ENCODE measurements around the gene OR5L2. TPM values are rescaled to one million over a fixed set of nuclear protein-coding genes. Genes with fewer than 3 reads are reported as not detected.

Gene OR5L2
- not detected in 2 replicates for total RNA-seq

DNA sequence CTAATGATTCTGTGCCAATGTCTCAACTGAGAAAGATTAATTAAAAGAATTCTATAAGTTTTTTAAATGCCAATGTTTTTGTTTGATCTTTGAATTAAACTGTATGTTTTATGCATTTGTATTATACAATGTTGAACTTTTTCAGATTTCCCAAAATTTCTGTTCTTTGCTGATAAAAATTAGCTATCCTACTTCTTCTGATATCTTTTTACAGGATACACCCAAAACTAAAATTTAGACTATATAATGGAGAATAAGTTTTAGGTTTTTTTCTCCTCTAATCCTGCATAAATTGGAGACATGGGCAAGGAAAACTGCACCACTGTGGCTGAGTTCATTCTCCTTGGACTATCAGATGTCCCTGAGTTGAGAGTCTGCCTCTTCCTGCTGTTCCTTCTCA, at the start of gene OR5L2:
Gene OR5L2 (plus strand): TSS at position 301 of the 400 bp plus-strand sequence. CDS start 0 bp downstream, at position 301.
- H3K27me3 ChIP-seq (ENCODE audit: control insufficient read depth, insufficient read depth, low read length) = no peaks in the 10 kb centered on the region
- TF ChIP-seq, protein P1, sequence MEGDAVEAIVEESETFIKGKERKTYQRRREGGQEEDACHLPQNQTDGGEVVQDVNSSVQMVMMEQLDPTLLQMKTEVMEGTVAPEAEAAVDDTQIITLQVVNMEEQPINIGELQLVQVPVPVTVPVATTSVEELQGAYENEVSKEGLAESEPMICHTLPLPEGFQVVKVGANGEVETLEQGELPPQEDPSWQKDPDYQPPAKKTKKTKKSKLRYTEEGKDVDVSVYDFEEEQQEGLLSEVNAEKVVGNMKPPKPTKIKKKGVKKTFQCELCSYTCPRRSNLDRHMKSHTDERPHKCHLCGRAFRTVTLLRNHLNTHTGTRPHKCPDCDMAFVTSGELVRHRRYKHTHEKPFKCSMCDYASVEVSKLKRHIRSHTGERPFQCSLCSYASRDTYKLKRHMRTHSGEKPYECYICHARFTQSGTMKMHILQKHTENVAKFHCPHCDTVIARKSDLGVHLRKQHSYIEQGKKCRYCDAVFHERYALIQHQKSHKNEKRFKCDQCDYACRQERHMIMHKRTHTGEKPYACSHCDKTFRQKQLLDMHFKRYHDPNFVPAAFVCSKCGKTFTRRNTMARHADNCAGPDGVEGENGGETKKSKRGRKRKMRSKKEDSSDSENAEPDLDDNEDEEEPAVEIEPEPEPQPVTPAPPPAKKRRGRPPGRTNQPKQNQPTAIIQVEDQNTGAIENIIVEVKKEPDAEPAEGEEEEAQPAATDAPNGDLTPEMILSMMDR (IDR thresholded peaks at IDR 0.05; ENCODE audit: insufficient read depth, low read length, poor library complexity, severe bottlenecking) = no peak
- no peak within 1 kb of the TSS for H3K4me3 ChIP-seq (ENCODE audit: low read depth, low read length)
- no peak for DNase-seq (ENCODE audit: low read depth)
- H3K36me3 ChIP-seq (ENCODE audit: control insufficient read depth, insufficient read depth, low read length) = no peaks in the 10 kb centered on the region

DNA sequence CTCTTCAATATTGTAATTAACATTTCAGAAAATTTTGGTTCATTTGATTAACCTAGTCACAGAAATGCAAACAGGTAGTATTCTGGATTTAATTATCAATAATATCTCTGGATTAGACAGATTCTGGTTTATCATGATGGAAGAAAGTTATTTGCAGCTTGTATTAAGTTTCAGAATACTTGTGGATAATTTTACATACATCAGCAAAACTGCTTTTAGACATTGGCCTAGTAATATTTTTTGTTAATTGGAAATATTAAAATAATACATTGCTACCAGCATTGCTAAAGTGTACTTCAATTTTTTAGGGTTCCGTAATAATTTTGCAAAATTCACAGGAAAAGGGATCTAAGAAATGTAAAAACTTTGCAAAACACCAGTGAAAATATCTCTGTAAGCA, 35.4 kb upstream of the OR5L2 start:
- Histone ChIP-seq H3K36me3 (ENCODE audit: control insufficient read depth, insufficient read depth, low read length) (no peaks in the 10 kb centered on the region), H3K4me3 (ENCODE audit: low read depth, low read length) (no peak overlapping the region), H3K27me3 (ENCODE audit: control insufficient read depth, insufficient read depth, low read length) (no peaks in the 10 kb centered on the region)
- DNase-seq (ENCODE audit: low read depth) = no peak
- TF ChIP-seq, protein P1 (IDR thresholded peaks at IDR 0.05; ENCODE audit: insufficient read depth, low read length, poor library complexity, severe bottlenecking) = no peak

DNA sequence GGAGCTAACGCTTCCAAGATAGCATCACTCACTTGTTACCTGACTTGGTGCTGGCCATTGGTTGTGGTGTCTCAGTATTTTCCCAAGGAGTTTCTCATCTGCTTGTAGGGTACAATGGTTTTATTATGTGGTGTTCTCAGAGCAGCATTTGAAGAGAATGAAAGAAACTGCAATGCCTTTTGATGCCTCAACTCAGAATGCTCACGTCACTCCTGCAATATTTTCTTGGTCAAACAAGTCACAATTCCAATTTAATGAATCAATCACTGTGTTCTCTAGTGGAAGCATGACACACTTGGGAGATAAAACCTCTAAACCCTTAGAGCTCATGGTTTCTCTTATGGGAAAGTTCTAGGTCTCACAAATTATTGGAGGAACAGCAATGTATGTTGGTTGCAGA, 33.7 kb upstream of the OR5L2 start:
- TF ChIP-seq, protein P1 (IDR thresholded peaks at IDR 0.05; ENCODE audit: insufficient read depth, low read length, poor library complexity, severe bottlenecking) = no peak
- Histone ChIP-seq H3K4me3 (ENCODE audit: low read depth, low read length) (no peak overlapping the region), H3K27me3 (ENCODE audit: control insufficient read depth, insufficient read depth, low read length) (no peaks in the 10 kb centered on the region), H3K36me3 (ENCODE audit: control insufficient read depth, insufficient read depth, low read length) (no peaks in the 10 kb centered on the region)
- no peak for DNase-seq (ENCODE audit: low read depth)

DNA sequence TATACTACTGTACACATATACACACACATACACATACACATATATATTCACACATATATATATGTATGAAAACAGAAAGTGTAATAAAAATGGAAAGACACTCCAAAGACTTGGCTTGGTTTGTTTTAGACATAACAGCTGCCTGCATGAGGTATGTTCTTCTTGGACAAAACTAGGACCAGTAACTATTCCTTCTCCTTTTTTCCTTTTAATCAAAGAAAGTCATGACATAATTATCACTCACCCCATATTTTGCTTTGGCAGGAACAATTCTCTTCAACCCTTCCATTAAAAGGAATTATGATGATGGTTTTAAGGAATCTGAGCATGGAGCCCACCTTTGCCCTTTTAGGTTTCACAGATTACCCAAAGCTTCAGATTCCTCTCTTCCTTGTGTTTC, 31.8 kb upstream of the OR5L2 start, which contains the start of gene OR5D14:
Gene OR5D14 (plus strand): TSS at position 301 of the 400 bp plus-strand sequence. CDS start 0 bp downstream, at position 301.
- Histone ChIP-seq H3K4me3 (ENCODE audit: low read depth, low read length) (no peak within 1 kb of the TSS), H3K36me3 (ENCODE audit: control insufficient read depth, insufficient read depth, low read length) (no peaks in the 10 kb centered on the region), H3K27me3 (ENCODE audit: control insufficient read depth, insufficient read depth, low read length) (no peaks in the 10 kb centered on the region)
- TF ChIP-seq, protein P1 (IDR thresholded peaks at IDR 0.05; ENCODE audit: insufficient read depth, low read length, poor library complexity, severe bottlenecking) = no peak
- no peak for DNase-seq (ENCODE audit: low read depth)

DNA sequence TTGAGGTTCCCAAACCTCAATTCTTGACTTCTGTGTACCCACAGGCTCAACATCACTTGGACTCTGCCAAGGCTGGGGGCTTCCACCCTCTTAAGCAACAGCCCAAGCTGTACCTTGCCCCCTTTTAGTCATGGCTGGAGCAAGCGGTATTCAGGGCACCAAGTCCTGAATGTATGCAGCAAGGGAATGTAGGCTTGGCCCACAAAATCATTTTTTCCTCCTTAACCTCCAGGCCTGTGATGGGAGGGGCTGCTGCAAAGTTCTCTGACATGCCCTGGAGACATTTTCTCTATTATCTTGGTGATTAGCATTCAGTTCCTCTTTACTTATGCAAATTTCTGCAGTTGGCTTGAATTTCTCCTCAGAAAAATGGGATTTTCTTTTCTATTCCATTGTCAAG, 20.8 kb upstream of the OR5L2 start:
- TF ChIP-seq, protein P1 (IDR thresholded peaks at IDR 0.05; ENCODE audit: insufficient read depth, low read length, poor library complexity, severe bottlenecking) = no peak
- Histone ChIP-seq H3K27me3 (ENCODE audit: control insufficient read depth, insufficient read depth, low read length) (no peaks in the 10 kb centered on the region), H3K4me3 (ENCODE audit: low read depth, low read length) (no peak overlapping the region), H3K36me3 (ENCODE audit: control insufficient read depth, insufficient read depth, low read length) (no peaks in the 10 kb centered on the region)
- DNase-seq (ENCODE audit: low read depth) = no peak

DNA sequence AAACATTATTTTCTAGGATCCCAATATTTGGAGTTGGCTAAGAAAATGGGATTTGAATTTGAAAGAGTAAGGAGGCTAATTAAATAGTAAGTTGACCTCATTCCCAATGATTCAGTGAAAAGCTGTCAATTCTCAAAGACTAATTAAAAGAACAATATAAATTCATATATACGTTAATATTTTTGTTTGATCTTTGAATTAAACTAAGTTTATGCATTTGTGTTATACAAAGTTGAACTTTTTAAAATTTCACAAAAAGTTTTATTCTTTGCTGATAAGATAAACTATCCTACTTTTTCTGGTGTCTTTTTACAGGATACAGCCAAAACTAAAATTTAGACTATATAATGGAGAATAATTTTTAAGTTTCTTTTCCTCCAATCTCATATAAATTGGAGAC, 16.0 kb upstream of the OR5L2 start, which contains the start of gene OR5L1:
Gene OR5L1 (plus strand): TSS at position 301 of the 400 bp plus-strand sequence. CDS start 100 bp downstream, outside the sequence.
- H3K36me3 ChIP-seq (ENCODE audit: control insufficient read depth, insufficient read depth, low read length) = no peaks in the 10 kb centered on the region
- DNase-seq (ENCODE audit: low read depth) = no peak
- no peak within 1 kb of the TSS for H3K4me3 ChIP-seq (ENCODE audit: low read depth, low read length)
- TF ChIP-seq, protein P1 (IDR thresholded peaks at IDR 0.05; ENCODE audit: insufficient read depth, low read length, poor library complexity, severe bottlenecking) = no peak
- H3K27me3 ChIP-seq (ENCODE audit: control insufficient read depth, insufficient read depth, low read length) = no peaks in the 10 kb centered on the region
